Mucosa of rectum (tissue), 2 donors: ENCODE results near the gene SDSL.

Experiments used
- H3K27ac ChIP-seq, 2 donors: one replicate each; pipeline ENCODE4 v1.7.0; 2013; ENCODE audit warnings: inconsistent platforms in 2 of 2, low read depth in 2 of 2, low read length in 2 of 2
- H3K27me3 ChIP-seq, 2 donors: one replicate each; pipeline ENCODE4 v1.7.0; 2013; ENCODE audit warnings: low read length in 2 of 2; ENCODE audit not compliant: control insufficient read depth in 2 of 2, insufficient read depth in 2 of 2
- H3K36me3 ChIP-seq, 2 donors: one replicate each; pipeline ENCODE4 v1.7.0; 2013; ENCODE audit warnings: low read length in 2 of 2; ENCODE audit not compliant: control insufficient read depth in 2 of 2, insufficient read depth in 2 of 2
- H3K4me1 ChIP-seq, 2 donors: one replicate each; pipeline ENCODE4 v1.7.0; 2013; ENCODE audit warnings: low read length in 2 of 2, mild to moderate bottlenecking in 1 of 2; ENCODE audit not compliant: control insufficient read depth in 2 of 2, insufficient read depth in 2 of 2
- H3K4me3 ChIP-seq, 2 donors: one replicate each; pipeline ENCODE4 v1.7.0; 2013; ENCODE audit warnings: low read length in 2 of 2
- H3K9ac ChIP-seq, 2 donors: one replicate each; pipeline ENCODE4 v1.7.0; 2013; ENCODE audit warnings: low read length in 2 of 2, low read depth in 1 of 2, mild to moderate bottlenecking in 1 of 2
- H3K9me3 ChIP-seq, 2 donors: one replicate each; pipeline ENCODE4 v1.7.0; 2013; ENCODE audit warnings: low read length in 2 of 2; ENCODE audit not compliant: control insufficient read depth in 2 of 2
- donor health status: healthy.
- donor health status: Normal muscosa, but diverticular disease.

The SDSL gene

DNA sequence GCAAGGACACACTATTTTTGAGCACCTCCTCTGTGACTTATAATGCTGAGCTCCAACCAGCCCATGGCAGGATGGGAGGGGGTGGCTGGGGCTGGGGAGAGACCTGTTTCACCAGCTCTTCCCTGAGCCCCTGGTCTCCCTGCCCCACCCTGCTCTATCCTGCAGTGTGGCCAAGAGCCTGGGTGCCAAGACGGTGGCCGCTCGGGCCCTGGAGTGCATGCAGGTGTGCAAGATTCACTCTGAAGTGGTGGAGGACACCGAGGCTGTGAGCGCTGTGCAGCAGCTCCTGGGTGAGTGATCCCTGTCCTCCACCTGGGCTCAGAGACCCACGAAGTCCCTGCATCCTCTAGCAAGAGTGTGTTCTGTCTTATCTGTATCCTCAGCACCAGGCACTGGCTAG is 14.4 kb downstream of the SDSL start:
- Histone ChIP-seq H3K27me3 (no peaks in the 10 kb centered on the region), H3K9me3 (no peaks in the 10 kb centered on the region), H3K4me1 (no peaks in the 10 kb centered on the region), H3K9ac (no peak overlapping the region), H3K27ac (no peak overlapping the region), H3K4me3 (no peak overlapping the region), H3K36me3 (no peaks in the 10 kb centered on the region)

DNA sequence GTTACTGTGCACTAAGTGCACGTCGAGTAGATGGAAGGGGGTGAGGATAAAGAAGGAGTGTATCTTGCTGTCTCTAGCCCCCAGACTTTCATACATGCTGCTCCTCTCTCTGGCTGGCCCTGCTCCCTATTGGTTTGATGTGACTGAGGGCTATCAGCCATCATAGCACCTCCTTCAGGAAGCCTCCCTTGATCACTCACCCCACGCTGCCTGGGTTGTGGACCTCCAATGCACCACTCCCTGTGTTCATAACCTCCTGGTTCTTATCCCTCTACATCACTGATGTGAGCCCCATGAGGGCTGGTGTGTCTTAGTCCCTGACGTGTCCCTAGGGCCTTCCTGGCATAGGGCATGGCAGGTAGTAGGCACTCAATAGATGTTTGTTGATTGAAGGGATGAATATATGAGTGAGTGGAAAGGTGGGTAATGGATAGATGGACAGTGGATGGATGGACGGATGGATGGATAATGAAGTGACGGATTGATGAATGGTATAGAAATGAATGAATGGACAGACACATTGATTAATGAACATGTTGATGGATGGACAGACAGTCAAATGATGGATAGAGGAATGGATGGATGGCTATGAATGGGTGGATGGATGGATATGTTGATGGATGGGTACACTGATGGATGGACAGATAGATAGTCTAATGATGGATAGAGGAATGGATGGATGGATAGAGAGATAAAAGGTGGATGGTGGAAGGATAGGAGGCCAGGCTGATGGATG is 15.0 kb downstream of the SDSL start:
- Histone ChIP-seq H3K27ac (no peak overlapping the region), H3K9me3 (no peaks in the 10 kb centered on the region), H3K4me3 (no peak overlapping the region), H3K27me3 (no peaks in the 10 kb centered on the region), H3K36me3 (no peaks in the 10 kb centered on the region), H3K9ac (no peak overlapping the region), H3K4me1 (no peaks in the 10 kb centered on the region)

DNA sequence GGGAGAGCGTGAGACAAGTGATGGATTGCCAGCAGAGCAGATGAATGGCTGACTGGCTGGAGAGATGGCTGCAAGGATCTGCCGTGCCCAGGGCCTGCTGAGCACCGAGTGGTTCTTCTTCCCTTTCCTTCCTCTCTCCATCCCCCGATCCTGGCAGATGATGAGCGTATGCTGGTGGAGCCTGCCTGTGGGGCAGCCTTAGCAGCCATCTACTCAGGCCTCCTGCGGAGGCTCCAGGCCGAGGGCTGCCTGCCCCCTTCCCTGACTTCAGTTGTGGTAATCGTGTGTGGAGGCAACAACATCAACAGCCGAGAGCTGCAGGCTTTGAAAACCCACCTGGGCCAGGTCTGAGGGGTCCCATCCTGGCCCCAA is 15.5 kb downstream of the SDSL start:
- Histone ChIP-seq H3K4me3 (no peak overlapping the region), H3K9me3 (no peaks in the 10 kb centered on the region), H3K27ac (no peak overlapping the region), H3K4me1 (no peaks in the 10 kb centered on the region), H3K36me3 (no peaks in the 10 kb centered on the region), H3K27me3 (no peaks in the 10 kb centered on the region), H3K9ac (no peak overlapping the region)

DNA sequence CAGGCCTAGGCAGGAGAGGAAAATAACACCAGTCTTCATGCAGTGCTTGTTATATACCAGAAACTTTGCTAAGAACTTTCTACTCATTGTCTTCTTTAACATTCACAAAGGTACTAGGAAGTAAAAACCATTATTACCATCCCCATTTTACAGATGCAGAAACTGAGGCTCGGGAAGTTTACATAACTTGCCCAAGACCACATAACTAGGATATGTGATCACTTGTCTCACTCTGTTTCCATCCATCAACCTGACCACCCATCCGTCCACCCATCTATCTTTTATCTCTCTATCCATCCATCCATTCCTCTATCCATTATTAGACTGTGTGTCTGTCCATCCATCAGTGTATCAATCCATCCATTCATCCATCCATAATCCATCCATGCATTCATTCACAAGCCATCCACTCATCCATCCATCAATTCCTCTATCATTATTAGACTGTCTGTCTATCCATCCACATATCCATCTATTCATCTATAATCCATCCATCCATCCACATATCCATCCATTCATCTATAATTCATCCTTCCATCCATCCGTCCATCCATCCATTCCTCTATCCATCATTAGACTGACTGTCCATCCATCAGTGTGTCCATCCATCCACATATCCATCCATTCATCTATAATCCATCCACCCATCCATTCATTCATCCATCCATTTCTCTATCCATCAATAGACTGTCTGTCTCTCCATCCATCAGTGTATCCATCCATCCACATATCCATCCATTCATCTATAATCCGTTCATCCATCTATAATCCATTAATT is 16.5 kb downstream of the SDSL start:
- no peak overlapping the region for H3K4me3 ChIP-seq

DNA sequence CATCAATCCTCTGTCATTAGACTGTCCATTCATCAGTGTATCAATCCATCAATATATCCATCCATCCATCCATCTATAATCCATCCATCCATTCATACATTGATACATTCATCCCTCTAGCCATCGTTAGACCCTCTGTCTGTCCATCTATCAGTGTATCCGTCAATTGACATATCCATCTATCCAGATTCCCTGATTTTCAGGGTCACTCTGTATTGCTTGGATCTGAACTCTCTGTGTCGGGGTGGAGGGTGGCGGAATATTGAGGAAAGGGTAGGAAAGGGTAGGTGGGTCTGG is 17.1 kb downstream of the SDSL start:
- Histone ChIP-seq H3K27ac (no peak overlapping the region), H3K4me1 (no peaks in the 10 kb centered on the region), H3K9ac (no peak overlapping the region), H3K4me3 (no peak overlapping the region), H3K9me3 (no peaks in the 10 kb centered on the region), H3K36me3 (no peaks in the 10 kb centered on the region), H3K27me3 (peaks cover 0 to under 1% of the 10 kb centered on the region in 2 donors)

More for the DNA sequence above, 16.5 kb downstream of the SDSL start:
- no peaks in the 10 kb centered on the region for H3K9me3 ChIP-seq
- no peak overlapping the region for H3K27ac ChIP-seq
- H3K27me3 ChIP-seq: no peaks in the 10 kb centered on the region
- H3K4me1 ChIP-seq: no peaks in the 10 kb centered on the region
- no peaks in the 10 kb centered on the region for H3K36me3 ChIP-seq
- no peak overlapping the region for H3K9ac ChIP-seq

DNA sequence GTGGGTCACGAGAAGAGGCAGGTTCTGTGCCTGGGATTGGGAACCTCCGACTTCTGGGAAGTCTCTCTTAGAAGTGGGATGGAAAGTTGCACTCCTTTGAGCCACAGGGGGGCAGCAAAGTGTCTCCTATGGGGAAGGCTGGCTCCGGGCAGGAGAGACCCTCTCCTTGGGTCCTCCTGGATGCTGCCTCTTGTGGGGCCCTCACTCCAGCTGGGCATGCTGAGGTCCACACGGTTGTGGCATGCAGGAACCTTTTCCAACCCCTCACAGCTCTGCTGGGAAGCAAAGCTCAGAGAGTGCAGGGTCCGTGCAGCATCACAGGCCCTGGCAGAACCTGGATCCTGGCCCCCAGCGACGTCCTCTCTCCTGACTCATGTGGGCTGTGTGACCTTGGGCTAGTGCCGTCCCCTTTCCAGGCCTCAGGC is 17.4 kb downstream of the SDSL start:
- no peak overlapping the region for H3K9ac ChIP-seq
- H3K9me3 ChIP-seq: no peaks in the 10 kb centered on the region
- H3K27me3 ChIP-seq: peaks cover 0 to 3% of the 10 kb centered on the region in 2 donors
- H3K27ac ChIP-seq: no peak overlapping the region
- no peaks in the 10 kb centered on the region for H3K4me1 ChIP-seq
- H3K36me3 ChIP-seq: no peaks in the 10 kb centered on the region
- no peak overlapping the region for H3K4me3 ChIP-seq

DNA sequence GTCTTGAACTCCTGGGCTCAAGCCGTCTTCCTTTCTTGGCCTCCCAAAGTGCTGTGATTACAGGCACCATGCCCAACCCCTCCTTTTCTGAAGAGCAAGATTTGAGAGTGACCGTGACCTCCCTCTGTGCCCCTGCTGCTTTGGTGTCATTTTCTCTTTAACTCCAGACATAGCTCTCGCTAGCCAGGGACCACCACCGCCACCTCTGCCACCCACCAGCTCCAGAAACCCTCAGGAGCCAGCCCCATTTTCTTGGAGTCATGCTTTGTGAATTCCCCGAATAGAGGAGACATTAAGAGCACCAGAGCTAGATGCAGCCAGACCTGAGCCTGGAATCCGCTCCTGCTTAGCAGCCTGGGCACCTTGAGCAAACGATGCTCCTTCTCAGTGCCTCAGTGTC is 18.2 kb downstream of the SDSL start:
- H3K9ac ChIP-seq: no peak overlapping the region

DNA sequence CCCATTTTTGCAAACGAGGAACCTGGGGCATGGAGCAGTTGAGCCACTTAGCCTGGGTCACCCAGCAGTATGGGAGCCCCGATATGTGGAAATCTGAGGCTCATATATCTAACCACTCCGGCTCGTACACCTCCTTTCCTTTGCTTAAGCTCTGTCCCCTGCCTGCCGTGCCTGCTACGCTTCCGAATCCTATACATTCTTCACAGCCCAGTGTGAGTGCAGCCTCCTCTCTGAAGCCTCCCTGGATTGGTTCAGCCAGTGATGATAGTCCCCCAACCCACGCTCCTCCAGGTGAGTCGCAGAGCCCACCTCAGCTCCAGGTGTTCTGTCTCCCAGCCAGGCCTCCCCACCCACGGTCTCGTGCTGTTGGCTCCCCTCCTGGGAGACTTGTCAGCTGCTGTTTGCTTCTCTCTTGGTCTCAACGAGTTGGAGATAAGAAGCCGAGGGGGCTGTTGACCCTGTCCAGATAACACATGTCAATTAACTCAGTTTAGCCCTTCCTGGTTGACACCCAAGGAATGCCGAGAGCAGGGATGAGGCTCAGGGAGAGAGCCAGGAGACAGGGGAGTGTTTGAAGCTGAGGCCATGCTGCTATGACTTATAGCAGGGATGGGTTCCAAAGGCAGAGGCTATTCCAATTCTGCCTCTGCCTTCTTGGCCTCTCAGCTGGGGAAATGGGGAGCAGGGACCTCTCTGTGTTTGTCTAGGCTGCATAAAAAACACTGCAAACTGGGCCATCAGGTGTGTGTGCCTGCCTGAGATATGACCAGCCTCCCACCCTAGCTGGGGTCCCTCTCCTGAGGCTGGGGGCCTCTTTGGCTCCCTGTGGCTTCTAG is 19.0 kb downstream of the SDSL start:
- Histone ChIP-seq H3K27ac (no peak overlapping the region), H3K27me3 (peaks cover 0 to 3% of the 10 kb centered on the region in 2 donors)

More for the DNA sequence above, 18.2 kb downstream of the SDSL start:
- Histone ChIP-seq H3K4me3 (no peak overlapping the region), H3K4me1 (no peaks in the 10 kb centered on the region), H3K27me3 (peaks cover 0 to 3% of the 10 kb centered on the region in 2 donors), H3K36me3 (no peaks in the 10 kb centered on the region), H3K9me3 (no peaks in the 10 kb centered on the region), H3K27ac (no peak overlapping the region)

DNA sequence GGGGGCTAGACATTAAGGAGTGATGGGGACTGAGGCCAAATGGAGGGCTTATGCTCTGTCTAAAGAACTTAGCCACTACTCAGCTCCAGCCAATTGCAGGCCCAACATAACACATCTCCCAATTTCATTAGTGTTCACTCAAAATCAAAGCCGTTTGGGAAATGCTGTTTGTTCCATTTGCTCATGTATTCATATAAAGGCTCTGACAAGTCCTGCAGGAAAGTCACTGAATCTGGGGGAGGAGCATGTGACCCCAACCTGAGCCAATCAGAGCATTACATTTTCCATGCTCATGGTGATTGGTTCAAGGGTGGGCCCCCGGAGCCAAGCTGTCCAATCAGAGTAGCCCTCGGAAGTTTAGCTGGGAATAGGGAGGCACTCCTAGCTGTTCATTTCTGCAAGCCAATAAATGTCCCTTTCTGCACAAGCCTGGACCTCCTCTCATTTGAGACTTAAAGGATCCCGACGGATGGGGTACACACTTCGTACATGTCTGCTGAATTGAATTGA is 20.9 kb downstream of the SDSL start:
- Histone ChIP-seq H3K4me3 (no peak overlapping the region), H3K27me3 (peaks cover 3 to 5% of the 10 kb centered on the region in 2 donors), H3K27ac (no peak overlapping the region), H3K9me3 (no peaks in the 10 kb centered on the region), H3K9ac (no peak overlapping the region), H3K4me1 (no peaks in the 10 kb centered on the region), H3K36me3 (no peaks in the 10 kb centered on the region)

More for the DNA sequence above, 19.0 kb downstream of the SDSL start:
- Histone ChIP-seq H3K36me3 (no peaks in the 10 kb centered on the region), H3K9ac (no peak overlapping the region), H3K4me3 (no peak overlapping the region), H3K9me3 (no peaks in the 10 kb centered on the region), H3K4me1 (no peaks in the 10 kb centered on the region)
